ENCODE data around the gene DTWD2.

The DTWD2 gene

GRCh38 chr5:118984602-118985001 is 3.7 kb downstream of the DTWD2 start:
- Histone ChIP-seq H3K9ac (ENCODE audit: low read depth, low read length, poor library complexity) (no peak overlapping the region), H3K36me3 (replicated peaks in 1 of 2; ENCODE audit: control insufficient read depth in 2 of 2, insufficient read depth in 2 of 2, low read length in 2 of 2) (no peaks in the 10 kb centered on the region), H3K4me2 (ENCODE audit: insufficient read depth, low read length, poor library complexity, severe bottlenecking) (no peak overlapping the region), H4K8ac (ENCODE audit: low read depth, low read length) (no peak overlapping the region), H3K23ac (ENCODE audit: low read depth, low read length, poor library complexity) (no peak overlapping the region), H2BK5ac (ENCODE audit: low read length) (no peak overlapping the region), H3K4me1 (ENCODE audit: control insufficient read depth in 2 of 2, insufficient read depth in 1 of 2, low read depth in 1 of 2, low read length in 2 of 2) (no peaks in the 10 kb centered on the region), H2BK12ac (ENCODE audit: low read length) (no peak overlapping the region), H2AK5ac (ENCODE audit: low read depth, low read length) (no peak overlapping the region), H3K14ac (ENCODE audit: low read length) (no peak overlapping the region), H3K27ac (replicated peaks; ENCODE audit: low read length) (no peak overlapping the region), H3K4ac (ENCODE audit: low read length) (no peak overlapping the region), H3K79me1 (ENCODE audit: low read depth, low read length) (no peaks in the 10 kb centered on the region), H3K27me3 (ENCODE audit: control insufficient read depth in 3 of 3, insufficient read depth in 3 of 3, low read depth in 1 of 3, low read length in 3 of 3) (no peaks in the 10 kb centered on the region), H2AFZ (ENCODE audit: low read length) (no peak overlapping the region), H4K91ac (ENCODE audit: low read depth, low read length, poor library complexity) (no peak overlapping the region), H2BK15ac (ENCODE audit: low read length) (no peak overlapping the region), H2BK120ac (ENCODE audit: low read depth, low read length) (no peak overlapping the region), H3K18ac (ENCODE audit: low read length) (no peak overlapping the region), H3K9me3 (replicated peaks in 1 of 2; ENCODE audit: control insufficient read depth in 2 of 2, insufficient read depth in 1 of 2, low read depth in 1 of 2, low read length in 2 of 2) (no peaks in the 10 kb centered on the region), H3K4me3 (ENCODE audit: low read length in 2 of 2) (no peak overlapping the region)
- no peak for DNase-seq (ENCODE audit: low spot score)

DNA sequence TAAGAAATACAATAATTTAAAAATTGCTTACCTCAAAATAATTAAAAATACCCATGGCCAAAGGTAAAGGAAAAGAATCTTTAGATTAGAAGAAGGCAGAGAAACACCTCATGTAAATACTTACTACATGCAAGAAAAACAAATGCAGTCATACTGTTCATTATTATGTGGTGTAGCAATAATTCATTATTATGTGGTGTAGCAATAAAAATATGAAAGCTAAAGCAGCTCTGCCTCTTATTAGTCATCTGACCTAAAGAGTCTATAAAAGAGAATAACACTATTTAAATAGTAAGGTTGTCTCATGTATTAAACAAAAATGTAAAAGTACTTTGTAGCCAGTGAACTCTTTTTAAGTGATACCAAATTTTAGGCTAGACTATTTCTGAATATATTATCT is 6.6 kb downstream of the DTWD2 start:
- H3K27me3 ChIP-seq (ENCODE audit: control insufficient read depth in 3 of 3, insufficient read depth in 3 of 3, low read depth in 1 of 3, low read length in 3 of 3), result no peaks in the 10 kb centered on the region
- H2BK120ac ChIP-seq (ENCODE audit: low read depth, low read length), result no peak overlapping the region
- H3K9ac ChIP-seq (ENCODE audit: low read depth, low read length, poor library complexity), result no peak overlapping the region
- no peak overlapping the region for H2AK5ac ChIP-seq (ENCODE audit: low read depth, low read length)
- no peak overlapping the region for H3K18ac ChIP-seq (ENCODE audit: low read length)
- H3K23ac ChIP-seq (ENCODE audit: low read depth, low read length, poor library complexity), result no peak overlapping the region
- H3K4ac ChIP-seq (ENCODE audit: low read length), result no peak overlapping the region
- H3K4me1 ChIP-seq (ENCODE audit: control insufficient read depth in 2 of 2, insufficient read depth in 1 of 2, low read depth in 1 of 2, low read length in 2 of 2), result no peaks in the 10 kb centered on the region
- no peak overlapping the region for H4K91ac ChIP-seq (ENCODE audit: low read depth, low read length, poor library complexity)
- no peaks in the 10 kb centered on the region for H3K36me3 ChIP-seq (replicated peaks in 1 of 2; ENCODE audit: control insufficient read depth in 2 of 2, insufficient read depth in 2 of 2, low read length in 2 of 2)
- H2BK12ac ChIP-seq (ENCODE audit: low read length), result no peak overlapping the region
- no peak overlapping the region for H2BK15ac ChIP-seq (ENCODE audit: low read length)
- no peak overlapping the region for H3K4me2 ChIP-seq (ENCODE audit: insufficient read depth, low read length, poor library complexity, severe bottlenecking)
- H3K27ac ChIP-seq (replicated peaks; ENCODE audit: low read length), result no peak overlapping the region
- H2AFZ ChIP-seq (ENCODE audit: low read length), result no peak overlapping the region
- H3K9me3 ChIP-seq (replicated peaks in 1 of 2; ENCODE audit: control insufficient read depth in 2 of 2, insufficient read depth in 1 of 2, low read depth in 1 of 2, low read length in 2 of 2), result no peaks in the 10 kb centered on the region
- no peaks in the 10 kb centered on the region for H3K79me1 ChIP-seq (ENCODE audit: low read depth, low read length)
- H3K4me3 ChIP-seq (ENCODE audit: low read length in 2 of 2), result no peak overlapping the region
- DNase-seq (ENCODE audit: low spot score), result no peak
- no peak overlapping the region for H3K14ac ChIP-seq (ENCODE audit: low read length)
- H4K8ac ChIP-seq (ENCODE audit: low read depth, low read length), result no peak overlapping the region
- no peak overlapping the region for H2BK5ac ChIP-seq (ENCODE audit: low read length)

DNA sequence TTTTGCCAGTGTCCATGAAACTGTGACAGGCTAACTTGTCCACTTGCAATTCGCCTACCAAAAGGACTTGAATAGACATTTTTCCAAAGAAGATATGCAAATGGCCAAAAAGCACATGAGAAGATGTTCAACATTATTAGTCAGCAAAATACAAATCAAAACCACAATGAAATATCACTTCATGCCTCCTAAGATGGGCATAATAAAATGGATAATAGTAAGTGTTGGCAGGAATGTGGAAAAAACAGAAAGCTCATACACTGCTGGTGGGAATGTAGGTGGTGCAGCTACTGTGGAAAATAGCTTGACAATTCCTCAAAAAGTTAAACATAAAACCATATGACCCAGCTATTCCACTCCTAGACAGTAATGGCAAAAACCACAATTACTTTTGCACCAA is 7.9 kb downstream of the DTWD2 start:
- H3K27me3 ChIP-seq (ENCODE audit: control insufficient read depth in 3 of 3, insufficient read depth in 3 of 3, low read depth in 1 of 3, low read length in 3 of 3), result no peaks in the 10 kb centered on the region
- no peak overlapping the region for H3K18ac ChIP-seq (ENCODE audit: low read length)
- H3K4ac ChIP-seq (ENCODE audit: low read length), result no peak overlapping the region
- no peak overlapping the region for H3K27ac ChIP-seq (replicated peaks; ENCODE audit: low read length)
- H2AFZ ChIP-seq (ENCODE audit: low read length), result no peak overlapping the region
- H2AK5ac ChIP-seq (ENCODE audit: low read depth, low read length), result no peak overlapping the region
- H2BK120ac ChIP-seq (ENCODE audit: low read depth, low read length), result no peak overlapping the region
- no peaks in the 10 kb centered on the region for H3K79me1 ChIP-seq (ENCODE audit: low read depth, low read length)
- H3K9ac ChIP-seq (ENCODE audit: low read depth, low read length, poor library complexity), result no peak overlapping the region
- no peak overlapping the region for H3K14ac ChIP-seq (ENCODE audit: low read length)
- H4K8ac ChIP-seq (ENCODE audit: low read depth, low read length), result no peak overlapping the region
- no CpG with 5 or more reads among the region's 1 CpG for WGBS, 2 donors (ENCODE audit: extremely low coverage in 2 of 2, insufficient read length in 2 of 2, insufficient replicate concordance in 1 of 2)
- no peak overlapping the region for H3K4me2 ChIP-seq (ENCODE audit: insufficient read depth, low read length, poor library complexity, severe bottlenecking)
- no peaks in the 10 kb centered on the region for H3K4me1 ChIP-seq (ENCODE audit: control insufficient read depth in 2 of 2, insufficient read depth in 1 of 2, low read depth in 1 of 2, low read length in 2 of 2)
- H3K4me3 ChIP-seq (ENCODE audit: low read length in 2 of 2), result no peak overlapping the region
- no peak for DNase-seq (ENCODE audit: low spot score)
- no peak overlapping the region for H4K91ac ChIP-seq (ENCODE audit: low read depth, low read length, poor library complexity)
- H3K36me3 ChIP-seq (replicated peaks in 1 of 2; ENCODE audit: control insufficient read depth in 2 of 2, insufficient read depth in 2 of 2, low read length in 2 of 2), result no peaks in the 10 kb centered on the region
- H2BK15ac ChIP-seq (ENCODE audit: low read length), result no peak overlapping the region
- no peaks in the 10 kb centered on the region for H3K9me3 ChIP-seq (replicated peaks in 1 of 2; ENCODE audit: control insufficient read depth in 2 of 2, insufficient read depth in 1 of 2, low read depth in 1 of 2, low read length in 2 of 2)
- H2BK5ac ChIP-seq (ENCODE audit: low read length), result no peak overlapping the region
- H2BK12ac ChIP-seq (ENCODE audit: low read length), result no peak overlapping the region
- H3K23ac ChIP-seq (ENCODE audit: low read depth, low read length, poor library complexity), result no peak overlapping the region

- Histone ChIP-seq H3K18ac (ENCODE audit: low read length) (no peak overlapping the region), H3K79me1 (ENCODE audit: low read depth, low read length) (no peaks in the 10 kb centered on the region), H2BK12ac (ENCODE audit: low read length) (no peak overlapping the region), H2BK120ac (ENCODE audit: low read depth, low read length) (no peak overlapping the region), H3K27ac (replicated peaks; ENCODE audit: low read length) (no peak overlapping the region), H3K4me1 (ENCODE audit: control insufficient read depth in 2 of 2, insufficient read depth in 1 of 2, low read depth in 1 of 2, low read length in 2 of 2) (no peaks in the 10 kb centered on the region), H3K4me3 (ENCODE audit: low read length in 2 of 2) (no peak overlapping the region), H3K27me3 (ENCODE audit: control insufficient read depth in 3 of 3, insufficient read depth in 3 of 3, low read depth in 1 of 3, low read length in 3 of 3) (no peaks in the 10 kb centered on the region), H3K4ac (ENCODE audit: low read length) (no peak overlapping the region), H2AFZ (ENCODE audit: low read length) (no peak overlapping the region), H3K14ac (ENCODE audit: low read length) (no peak overlapping the region), H3K36me3 (replicated peaks in 1 of 2; ENCODE audit: control insufficient read depth in 2 of 2, insufficient read depth in 2 of 2, low read length in 2 of 2) (no peaks in the 10 kb centered on the region), H3K9ac (ENCODE audit: low read depth, low read length, poor library complexity) (no peak overlapping the region), H2BK15ac (ENCODE audit: low read length) (no peak overlapping the region), H2AK5ac (ENCODE audit: low read depth, low read length) (no peak overlapping the region), H2BK5ac (ENCODE audit: low read length) (no peak overlapping the region), H3K9me3 (replicated peaks in 1 of 2; ENCODE audit: control insufficient read depth in 2 of 2, insufficient read depth in 1 of 2, low read depth in 1 of 2, low read length in 2 of 2) (no peaks in the 10 kb centered on the region), H3K23ac (ENCODE audit: low read depth, low read length, poor library complexity) (no peak overlapping the region), H4K8ac (ENCODE audit: low read depth, low read length) (no peak overlapping the region), H3K4me2 (ENCODE audit: insufficient read depth, low read length, poor library complexity, severe bottlenecking) (no peak overlapping the region), H4K91ac (ENCODE audit: low read depth, low read length, poor library complexity) (no peak overlapping the region)
- no peak for DNase-seq (ENCODE audit: low spot score)
- no CpG with 5 or more reads among the region's 2 CpGs for WGBS, 2 donors (ENCODE audit: extremely low coverage in 2 of 2, insufficient read length in 2 of 2, insufficient replicate concordance in 1 of 2)
Observed at GRCh38 chr5:118980017-118980416, 8.3 kb downstream of the DTWD2 start.

Data from neuronal stem cell (in vitro differentiated cells).